ENCODE measurements around the gene EVL.
"Not testable (repeated sequence)": the region's sequence is repeated elsewhere in the genome, so short reads cannot be mapped to it uniquely, and the experiment has no call there.

The EVL gene

GRCh38 chr14:100065111-100065871, at the start of gene EVL:
Gene EVL (plus strand): TSS chr14:100065422. CDS start chr14:100065501, 79 bp downstream.
- DNase-seq = peak; percentile 18

DNA sequence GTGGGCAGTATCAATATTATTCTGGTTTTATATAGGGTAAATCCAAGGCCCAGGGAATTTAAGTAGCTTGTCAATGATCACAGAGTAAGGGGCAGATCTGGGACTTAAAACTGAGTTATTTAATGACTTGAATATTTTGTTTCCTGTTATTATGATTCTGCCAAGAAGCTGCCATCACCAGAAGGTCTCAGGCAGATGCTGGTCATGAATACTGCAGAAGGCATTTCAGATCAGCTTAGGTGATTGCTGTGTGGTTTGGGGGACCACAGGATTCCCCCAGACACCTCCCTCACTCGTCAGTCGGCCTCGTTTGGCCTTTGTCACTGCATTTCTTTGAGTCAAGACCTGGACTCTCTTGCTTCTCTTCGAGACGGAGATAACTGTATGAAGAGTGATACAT, 47.7 kb upstream of the EVL start:
- DNase-seq = no peak

- DNase-seq = no peak
These were observed 47.2 kb upstream of the EVL start for GRCh38 chr14:100018054-100018453.

DNA sequence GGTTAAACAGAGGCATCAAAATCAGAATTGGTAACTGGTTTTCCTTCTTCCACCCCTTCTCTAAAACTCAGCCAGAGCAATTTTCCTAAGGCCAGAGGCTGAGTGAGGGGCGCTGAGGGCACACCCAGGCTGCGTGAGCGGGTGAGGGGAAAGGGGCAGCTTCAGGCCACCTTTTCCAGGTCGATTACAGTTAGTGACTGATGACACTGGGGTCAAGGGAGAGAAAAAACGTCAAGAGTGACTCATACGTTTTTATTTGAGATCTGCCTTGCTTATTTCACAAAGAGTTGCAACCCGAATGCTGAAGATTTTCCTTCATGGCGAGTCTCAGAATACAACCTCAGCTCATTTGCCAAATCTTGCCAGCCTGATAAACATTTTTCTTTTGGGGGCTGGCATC, 46.7 kb upstream of the EVL start:
- DNase-seq = no peak

DNA sequence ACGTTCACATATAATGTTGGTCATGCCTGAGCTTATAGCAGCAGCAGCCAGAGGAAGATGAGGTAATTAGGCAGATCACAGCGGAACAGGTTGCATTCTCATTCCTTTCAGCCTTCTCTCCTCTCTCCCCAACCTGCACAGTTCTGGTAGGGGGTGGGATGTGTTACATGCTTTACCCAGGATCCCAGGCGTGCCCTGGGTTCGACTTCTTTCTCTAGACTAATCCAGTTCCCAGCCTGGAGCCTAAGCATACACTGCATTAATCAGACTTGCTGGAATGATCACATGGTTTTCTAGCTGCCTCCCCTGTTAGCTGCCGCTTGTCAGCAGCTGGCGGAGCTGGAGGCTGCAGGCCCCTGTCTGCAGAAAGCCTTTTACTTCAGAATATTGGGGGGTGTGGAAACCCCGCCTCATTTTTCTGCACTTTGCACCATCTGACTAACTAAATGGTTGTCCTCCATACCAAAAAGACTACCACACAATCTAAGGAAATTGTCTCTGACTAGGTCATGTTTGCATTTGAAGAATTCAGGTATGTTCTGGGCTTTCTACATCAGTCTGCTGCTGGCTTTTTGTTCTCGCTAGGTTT, 46.0 kb upstream of the EVL start:
- no peak for DNase-seq

GRCh38 chr14:100020629-100021028, 44.6 kb upstream of the EVL start:
- DNase-seq = no peak

GRCh38 chr14:100022772-100023451, 42.3 kb upstream of the EVL start:
- DNase-seq = no peak

GRCh38 chr14:100025111-100025510, 40.1 kb upstream of the EVL start:
- DNase-seq = no peak

- DNase-seq = no peak
These were observed 37.3 kb upstream of the EVL start for GRCh38 chr14:100027771-100028490.

DNA sequence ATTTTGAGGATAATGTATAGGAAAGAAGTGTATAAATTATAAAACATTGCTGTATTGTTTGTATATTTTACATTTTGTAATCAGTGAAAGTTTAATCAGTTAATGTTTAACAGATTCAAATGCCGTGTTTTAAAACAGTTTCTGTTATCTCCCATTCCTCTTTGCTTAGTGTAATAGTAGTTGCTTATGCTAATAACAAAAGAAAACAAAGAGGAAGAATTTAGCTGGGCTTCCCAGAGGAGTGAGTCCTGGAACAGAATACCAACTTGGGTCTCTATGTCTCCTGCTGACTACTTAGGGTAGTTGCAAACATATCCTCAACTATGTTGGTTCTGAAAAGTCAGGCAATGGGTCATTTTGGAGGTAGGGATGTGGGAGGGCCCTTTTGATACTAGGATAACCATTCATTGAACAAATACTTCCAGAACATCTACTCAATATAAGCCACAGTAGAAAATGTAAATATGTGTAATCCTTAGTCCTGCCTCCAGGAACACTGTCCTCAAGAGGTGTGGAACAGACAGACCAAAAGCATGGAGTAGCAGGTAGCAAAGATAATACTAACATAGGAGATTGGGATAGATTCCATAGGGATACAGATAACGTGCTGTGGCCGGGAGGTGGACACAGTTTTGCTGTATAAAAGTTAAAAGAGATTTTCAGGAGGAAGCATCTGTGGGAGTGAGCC, 36.1 kb upstream of the EVL start:
- no peak for DNase-seq

- DNase-seq = not testable (repeated sequence)
These were observed 35.2 kb upstream of the EVL start for GRCh38 chr14:100030006-100030405.

DNA sequence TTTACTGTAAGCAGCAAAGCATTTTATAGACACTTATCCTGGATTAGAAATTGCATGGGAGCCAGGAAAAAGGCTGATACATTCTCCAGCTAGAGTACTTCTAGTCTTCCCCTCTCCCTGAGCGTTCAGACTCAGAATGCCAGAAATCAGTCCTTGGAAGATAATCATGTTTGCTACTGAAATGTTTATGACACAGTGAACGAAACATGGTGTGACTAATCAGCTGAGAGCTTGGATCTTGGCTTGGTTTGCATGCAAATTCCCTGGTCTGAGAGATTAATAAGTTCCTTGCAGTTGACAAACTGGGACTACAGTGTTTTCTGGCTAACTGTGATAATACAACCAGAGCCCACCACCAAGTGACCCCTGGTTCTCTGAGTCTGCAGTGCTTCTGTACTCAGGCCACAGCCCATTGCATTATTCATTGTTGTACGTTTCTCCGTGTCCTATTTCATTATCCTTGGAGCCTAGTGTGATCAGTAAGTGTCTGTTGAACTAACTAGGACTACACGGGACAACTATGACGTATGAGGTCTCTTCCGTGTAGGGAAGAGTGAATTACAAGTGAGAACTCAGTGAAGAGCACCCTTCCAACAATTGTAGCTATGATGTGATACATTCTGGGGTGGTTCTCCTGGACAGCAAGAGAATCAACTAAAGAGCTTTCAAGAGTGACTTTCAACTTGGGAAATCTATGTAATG, 34.6 kb upstream of the EVL start:
- DNase-seq = no peak

DNA sequence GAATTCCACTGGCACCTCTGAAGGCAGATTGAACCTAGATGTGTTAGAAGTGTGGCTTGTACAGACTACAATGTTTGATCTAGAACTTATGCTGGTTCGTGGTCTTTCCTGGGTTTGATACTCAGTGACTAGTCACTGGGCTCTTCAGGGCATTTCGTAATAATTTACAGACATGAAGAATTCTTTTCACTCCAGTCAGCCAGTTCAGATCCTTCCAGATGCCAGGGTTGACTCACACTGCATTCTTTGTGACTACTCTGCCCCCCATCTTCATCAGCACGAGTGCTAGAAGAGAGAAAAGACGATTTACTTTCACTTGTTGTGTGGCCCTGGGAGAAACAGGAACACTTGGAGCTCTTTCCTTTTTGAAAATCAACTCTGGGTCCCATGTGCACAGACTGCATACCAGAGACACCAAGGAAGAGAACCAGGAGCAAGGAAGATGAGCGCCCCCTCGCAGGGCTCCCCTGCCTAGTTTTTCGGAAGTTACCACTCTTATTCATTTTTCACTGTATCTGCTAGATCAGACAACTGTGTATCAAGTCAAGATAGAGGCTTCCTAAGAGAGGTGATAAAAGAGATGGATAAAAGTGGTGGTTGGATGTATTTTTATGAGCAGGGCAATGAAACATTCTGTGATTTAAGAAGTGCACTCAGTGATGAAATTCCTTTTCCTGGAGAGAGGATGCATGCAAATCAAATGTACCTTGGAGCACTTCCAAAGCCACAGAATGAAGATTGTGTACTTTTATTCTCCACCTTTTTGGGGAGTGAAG, 33.5 kb upstream of the EVL start:
- DNase-seq = no peak

DNA sequence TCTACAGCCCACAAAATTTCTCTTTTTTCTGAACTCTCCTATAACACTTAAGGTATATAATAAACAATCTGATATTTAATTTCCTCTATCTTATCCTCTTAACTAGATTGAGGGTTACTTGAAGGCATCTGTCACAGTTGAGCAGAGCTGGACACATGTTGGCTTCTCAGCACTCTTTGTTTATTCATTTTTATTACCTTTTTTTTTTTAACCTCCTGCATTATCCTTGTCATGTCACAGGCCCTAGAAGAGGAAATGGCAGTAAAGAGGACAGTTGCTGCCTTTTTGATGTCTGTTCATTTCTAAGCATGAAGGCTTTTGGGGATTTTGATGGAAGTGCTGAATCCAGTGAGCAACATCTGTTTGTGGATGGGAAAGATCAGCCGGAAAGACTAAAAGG, 32.5 kb upstream of the EVL start:
- no peak for DNase-seq

DNA sequence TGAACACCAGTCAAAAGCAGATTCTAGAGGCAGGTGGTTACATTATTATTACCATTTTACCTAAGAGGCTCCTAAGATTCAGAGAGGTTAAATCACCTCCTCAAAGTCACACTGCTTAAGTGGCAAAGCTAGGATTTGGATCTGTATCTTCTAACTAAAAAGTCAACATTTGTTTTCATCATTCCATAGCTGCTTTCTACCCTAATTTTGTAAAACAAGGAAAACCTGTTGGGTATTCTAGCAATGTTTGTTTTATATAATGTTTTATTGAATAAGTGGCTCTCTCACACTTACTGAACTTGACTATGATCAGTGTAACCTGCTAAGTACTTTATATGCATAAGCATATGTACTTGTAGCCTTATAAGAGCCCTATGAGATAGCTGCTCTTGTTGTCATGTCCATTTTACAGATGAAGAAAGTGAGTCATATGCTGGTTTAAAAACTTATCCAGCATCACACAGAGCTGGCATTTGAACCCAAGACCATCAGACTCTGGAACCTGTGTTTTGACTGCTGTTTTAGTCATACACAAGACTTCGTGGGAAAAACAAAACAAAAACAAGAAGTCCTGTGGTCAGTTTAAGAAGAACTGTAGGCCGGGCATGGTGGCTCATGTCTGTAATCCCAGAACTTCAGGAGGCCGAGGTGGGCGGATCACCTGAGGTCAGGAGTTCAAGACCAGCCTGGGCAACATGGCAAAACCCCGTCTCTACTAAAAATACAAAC, 31.7 kb upstream of the EVL start:
- DNase-seq = no peak

DNA sequence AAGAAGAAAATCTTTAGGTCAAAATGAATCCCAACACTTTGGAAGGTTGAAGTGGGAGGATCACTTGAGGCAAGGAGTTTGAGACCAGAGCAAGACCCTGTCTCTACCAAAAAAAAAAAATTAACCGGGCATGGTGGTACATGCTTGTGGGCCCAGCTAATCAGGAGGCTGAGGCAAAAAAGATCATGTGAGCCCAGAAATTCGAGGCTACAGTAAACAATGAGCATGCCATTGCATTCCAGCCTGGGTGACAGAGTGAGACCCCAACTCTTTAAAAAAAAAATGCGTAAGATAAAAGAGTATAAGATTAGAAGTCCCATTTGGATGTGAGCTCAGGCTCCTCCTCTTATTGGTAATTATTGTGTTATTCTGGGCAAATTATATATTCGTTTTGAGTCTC, 30.8 kb upstream of the EVL start:
- DNase-seq = no peak

- DNase-seq = no peak
These were observed 30.2 kb upstream of the EVL start for GRCh38 chr14:100034961-100035500.

- DNase-seq = no peak
These were observed 29.5 kb upstream of the EVL start for GRCh38 chr14:100035700-100036099.

DNA sequence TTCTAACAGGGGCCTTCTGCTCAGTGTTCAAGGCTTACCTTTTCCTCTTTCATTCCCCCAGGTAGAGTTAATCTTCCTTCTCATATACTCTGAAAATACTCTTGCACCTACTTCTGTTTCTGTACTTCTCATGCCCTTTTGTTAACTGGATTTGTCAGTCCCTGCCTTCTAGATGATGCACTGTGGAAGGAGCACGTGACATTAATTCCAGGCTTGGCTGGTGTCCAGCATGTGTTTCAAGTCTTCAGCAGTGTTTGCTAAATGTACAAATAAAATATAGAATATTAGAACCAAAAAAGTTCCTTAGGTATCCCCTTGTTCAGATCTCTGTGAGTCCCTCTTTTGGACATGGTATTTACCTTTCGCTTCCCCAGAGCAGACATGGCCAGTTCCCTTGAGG, 27.9 kb upstream of the EVL start:
- no peak for DNase-seq

DNA sequence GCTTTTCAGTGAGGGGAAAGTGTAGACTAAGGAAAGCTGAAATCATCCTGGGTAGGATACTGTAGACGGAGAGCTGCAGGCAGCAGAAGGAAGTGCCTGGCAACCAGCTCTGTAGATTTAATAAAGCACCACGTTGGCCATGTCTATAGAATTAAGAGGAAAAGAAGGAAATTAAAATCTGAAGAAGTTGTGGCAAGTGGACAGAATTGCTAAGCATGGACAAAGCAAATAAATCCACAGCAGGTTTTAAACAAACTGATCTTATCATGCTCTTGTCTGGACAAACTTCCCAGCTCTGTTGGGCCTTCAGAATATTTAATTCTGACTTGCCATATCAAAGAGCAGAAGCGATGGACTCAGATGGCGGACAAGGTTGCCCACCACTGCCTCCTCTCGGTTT, 27.2 kb upstream of the EVL start:
- DNase-seq = no peak

DNA sequence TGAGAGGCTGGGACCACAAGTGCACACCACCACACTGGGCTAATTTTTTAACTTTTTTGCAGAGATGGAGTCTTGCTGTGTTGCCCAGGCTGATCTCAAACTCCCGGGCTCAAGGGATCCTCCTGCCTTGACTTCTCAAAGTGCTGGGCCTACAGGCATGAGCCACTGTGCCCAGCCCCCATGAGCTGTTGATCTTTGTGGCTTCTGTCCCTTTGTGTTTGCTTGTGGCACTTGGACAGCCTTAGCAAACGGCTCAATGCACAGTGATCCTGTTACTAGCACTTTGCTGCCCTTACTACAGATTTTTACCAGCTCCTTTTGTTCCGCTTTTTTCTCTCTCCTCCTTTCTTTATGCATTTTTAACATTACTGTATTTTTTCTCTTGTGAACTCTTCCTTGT, 25.3 kb upstream of the EVL start:
- no peak for DNase-seq
